GM18867 (cell line): ENCODE measurements around the gene PEX5L.
"Not testable (repeated sequence)": the region's sequence is repeated elsewhere in the genome, so short reads cannot be mapped to it uniquely, and the experiment has no call there.

Experiments
- ATAC-seq: cut with Tn5 transposase; IDR thresholded peaks from one replicate; pipeline ENCODE4 v1.9.1; 2021; ENCODE audit warnings: mild to moderate bottlenecking, moderate library complexity; ENCODE audit not compliant: unreplicated experiment

The PEX5L gene, protein sequence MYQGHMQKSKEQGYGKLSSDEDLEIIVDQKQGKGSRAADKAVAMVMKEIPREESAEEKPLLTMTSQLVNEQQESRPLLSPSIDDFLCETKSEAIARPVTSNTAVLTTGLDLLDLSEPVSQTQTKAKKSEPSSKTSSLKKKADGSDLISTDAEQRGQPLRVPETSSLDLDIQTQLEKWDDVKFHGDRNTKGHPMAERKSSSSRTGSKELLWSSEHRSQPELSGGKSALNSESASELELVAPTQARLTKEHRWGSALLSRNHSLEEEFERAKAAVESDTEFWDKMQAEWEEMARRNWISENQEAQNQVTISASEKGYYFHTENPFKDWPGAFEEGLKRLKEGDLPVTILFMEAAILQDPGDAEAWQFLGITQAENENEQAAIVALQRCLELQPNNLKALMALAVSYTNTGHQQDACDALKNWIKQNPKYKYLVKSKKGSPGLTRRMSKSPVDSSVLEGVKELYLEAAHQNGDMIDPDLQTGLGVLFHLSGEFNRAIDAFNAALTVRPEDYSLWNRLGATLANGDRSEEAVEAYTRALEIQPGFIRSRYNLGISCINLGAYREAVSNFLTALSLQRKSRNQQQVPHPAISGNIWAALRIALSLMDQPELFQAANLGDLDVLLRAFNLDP

GRCh38 chr3:180036671-180037455 is at the start of gene PEX5L:
Gene PEX5L (minus strand): TSS chr3:180036937. CDS start chr3:180036599, 338 bp downstream.
- ATAC-seq: peak; percentile 46

GRCh38 chr3:180085122-180085710 is 48.5 kb upstream of the PEX5L start:
- ATAC-seq: peak; percentile 58

DNA sequence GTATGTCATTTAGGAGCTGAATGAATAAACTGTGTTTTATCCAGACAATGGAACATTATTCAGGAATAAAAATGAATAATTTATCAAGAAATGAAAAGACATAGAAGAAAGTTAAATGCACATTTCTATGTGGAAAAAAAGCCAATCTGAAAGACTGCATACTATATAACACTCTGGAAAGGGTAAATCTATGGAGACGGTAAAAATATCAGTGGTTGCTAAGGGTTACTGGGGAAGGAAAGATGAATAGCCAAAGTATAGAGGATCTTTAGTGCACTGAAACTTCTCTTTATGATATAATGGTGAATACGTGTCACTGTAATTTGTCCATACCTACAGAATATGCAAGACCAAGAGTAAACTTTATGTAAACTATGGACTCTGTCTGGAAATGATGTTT is 46.0 kb upstream of the PEX5L start:
- ATAC-seq: no peak

DNA sequence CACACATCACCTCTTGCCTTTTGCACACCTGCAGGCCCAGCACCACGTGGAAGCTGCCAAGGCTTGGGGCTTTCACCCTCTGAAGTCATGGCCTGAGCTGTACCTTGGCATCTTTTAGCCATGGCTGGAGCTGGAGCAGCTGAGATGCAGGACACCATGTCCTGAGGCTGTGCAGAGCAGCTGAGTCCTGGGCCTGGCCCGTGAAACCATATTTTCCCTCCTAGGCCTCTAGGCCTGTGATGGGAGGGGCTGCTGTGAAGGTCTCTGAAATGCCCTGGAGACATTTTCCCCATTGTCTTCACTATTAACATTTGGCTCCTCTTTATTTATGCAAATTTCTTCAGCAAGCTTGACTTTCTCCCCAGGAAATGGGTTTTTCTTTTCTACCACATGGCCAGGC is 41.9 kb upstream of the PEX5L start:
- no peak for ATAC-seq

- no peak for ATAC-seq
These were observed 36.8 kb upstream of the PEX5L start for GRCh38 chr3:180073561-180073960.

DNA sequence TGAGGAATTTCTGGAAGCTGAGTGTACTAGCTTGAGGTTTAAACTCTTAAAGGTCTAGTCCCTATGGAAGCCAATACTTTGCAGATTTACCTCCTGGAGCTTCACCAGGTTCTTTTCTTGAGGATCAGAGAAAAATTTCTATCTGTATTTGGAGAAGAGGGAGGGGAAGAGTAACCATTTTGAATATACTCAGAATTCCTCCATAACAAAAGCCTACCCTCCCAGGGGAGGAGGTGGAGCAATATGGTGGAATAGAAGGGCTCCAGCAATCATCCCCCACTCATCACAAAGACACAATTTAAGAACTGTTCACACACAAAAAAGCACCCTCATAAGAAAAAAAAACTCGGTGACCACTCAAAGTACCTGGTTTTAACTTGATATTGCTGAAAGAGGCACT is 36.0 kb upstream of the PEX5L start:
- no peak for ATAC-seq

- ATAC-seq: no peak
These were observed 34.2 kb upstream of the PEX5L start for GRCh38 chr3:180070925-180071324.

GRCh38 chr3:180068023-180068422 is 31.3 kb upstream of the PEX5L start:
- ATAC-seq: no peak

DNA sequence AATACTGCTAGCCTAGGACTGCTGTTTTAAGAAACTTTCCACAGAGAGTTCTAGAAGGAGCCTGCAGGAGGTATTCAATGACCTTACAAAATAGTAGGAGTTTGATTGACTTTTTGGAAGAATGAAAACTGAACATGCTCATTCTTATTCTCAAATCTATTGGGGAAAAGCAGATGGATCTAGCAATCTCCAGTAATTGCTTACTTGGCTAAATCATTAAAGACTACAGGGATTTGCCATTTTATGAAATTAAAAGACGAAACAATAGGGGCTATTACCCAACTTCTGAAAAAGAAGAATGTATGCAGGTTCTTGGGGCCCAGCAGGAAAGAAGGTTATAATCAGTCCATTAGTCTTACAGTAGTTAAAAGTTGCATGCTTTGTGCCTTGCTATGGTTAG is 29.9 kb upstream of the PEX5L start:
- ATAC-seq: no peak

DNA sequence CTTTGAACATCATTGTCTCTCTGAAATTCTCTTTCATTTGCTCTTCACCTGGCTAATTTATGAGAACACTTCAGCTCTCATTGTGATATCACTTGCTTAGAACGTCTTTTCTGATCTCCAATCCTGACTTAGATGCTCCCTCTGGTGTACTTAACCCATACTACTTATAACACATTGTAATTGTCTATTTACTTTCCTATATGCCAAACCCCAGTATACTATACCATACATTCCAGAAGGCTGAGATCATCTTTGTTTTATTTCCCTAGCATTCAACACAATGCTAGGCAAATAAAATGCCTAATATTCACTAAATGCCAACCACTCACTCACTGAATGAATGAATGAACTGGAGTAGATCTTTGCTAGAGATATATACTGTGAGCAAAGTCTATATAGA is 27.0 kb upstream of the PEX5L start:
- ATAC-seq: no peak

DNA sequence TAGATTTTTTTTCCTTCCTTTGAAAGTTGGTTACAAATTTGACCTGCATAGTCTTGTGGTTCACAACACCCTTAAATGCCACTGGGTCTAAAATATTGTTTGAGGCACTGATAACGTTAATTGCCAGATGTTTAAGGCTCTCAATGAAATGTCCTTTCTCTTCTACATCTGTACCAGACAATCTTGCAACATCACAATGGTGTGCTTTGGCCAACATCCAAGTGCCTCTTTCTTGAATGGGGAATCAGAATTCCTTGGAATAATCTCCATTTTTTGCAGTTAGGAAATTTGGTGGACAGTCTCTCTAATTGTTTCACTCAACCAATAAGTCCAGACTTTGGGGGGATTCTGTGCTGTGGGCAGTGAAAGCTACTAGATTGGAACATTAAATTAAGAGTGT is 26.0 kb upstream of the PEX5L start:
- ATAC-seq: no peak

GRCh38 chr3:180059356-180059755 is 22.6 kb upstream of the PEX5L start:
- ATAC-seq: no peak

DNA sequence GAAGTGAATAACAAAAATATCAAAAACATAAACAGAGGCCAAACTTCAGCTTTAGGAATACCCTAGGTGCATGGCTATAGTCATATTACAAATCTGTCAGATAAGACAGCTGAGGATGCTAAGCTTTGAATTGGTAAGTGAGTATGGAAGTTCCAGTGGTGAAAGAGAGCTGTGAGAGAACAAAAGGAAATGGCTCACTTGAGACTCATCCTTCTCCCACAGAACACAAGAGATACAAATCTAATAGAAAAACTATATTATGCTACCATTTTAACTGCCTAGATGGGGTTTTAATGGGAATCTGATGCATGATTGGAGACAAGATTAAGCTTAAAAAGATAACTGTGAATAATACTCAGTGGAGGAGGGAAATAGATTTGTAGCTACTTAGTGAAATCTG is 21.5 kb upstream of the PEX5L start:
- no peak for ATAC-seq

DNA sequence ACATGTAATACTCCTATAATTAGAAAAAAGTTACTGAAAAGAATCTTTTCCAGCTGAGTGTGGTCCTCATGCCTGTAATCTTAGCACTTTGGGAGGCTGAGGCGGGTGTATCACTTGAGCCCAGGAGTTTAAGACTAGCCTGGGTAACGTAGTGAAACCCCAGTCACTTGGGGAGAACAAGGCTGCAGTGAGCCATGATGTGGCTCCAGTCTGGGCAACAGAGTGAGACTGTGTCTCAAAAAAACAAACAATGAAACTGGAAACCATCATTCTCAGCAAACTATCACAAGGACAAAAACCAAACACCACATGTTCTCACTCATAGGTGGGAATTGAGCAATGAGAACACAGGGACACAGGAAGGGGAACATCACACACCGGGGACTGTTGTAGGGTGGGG is 18.9 kb upstream of the PEX5L start:
- ATAC-seq: not testable (repeated sequence)

GRCh38 chr3:180049391-180049790 is 12.7 kb upstream of the PEX5L start:
- no peak for ATAC-seq

- no peak for ATAC-seq
These were observed 12.1 kb upstream of the PEX5L start for GRCh38 chr3:180048840-180049239.

GRCh38 chr3:180048103-180048502 is 11.4 kb upstream of the PEX5L start:
- ATAC-seq: peak; percentile 97

- ATAC-seq: no peak
These were observed 4.2 kb upstream of the PEX5L start for GRCh38 chr3:180040966-180041365.

DNA sequence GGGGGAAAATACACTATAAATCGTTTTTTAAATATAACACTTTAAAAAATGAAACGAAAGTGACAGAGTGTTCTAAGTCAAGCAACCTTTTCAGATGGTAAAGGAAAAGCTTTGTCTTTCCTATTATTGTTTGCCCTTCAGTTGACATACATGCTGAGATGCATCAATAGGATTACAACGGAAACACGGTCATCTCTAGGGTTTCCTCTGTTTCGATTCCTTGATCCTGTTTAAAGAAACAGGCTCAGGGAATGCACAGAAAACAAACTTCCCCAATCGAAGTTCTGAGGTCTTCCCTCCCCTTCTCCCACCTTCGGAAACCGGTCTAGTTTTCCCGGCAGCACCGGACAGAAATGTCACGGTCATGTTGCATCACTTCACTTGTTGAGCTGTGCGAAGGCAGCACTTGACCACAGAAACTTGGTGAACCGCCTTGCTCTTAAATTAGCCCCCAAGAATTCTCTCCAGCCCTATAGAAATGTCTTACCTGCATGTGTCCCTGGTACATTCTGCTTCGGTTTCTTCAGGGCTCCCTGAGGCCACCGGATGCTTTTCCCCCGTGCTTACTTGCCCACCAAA is 556 bp downstream of the PEX5L start:
- peak; percentile 71 for ATAC-seq

DNA sequence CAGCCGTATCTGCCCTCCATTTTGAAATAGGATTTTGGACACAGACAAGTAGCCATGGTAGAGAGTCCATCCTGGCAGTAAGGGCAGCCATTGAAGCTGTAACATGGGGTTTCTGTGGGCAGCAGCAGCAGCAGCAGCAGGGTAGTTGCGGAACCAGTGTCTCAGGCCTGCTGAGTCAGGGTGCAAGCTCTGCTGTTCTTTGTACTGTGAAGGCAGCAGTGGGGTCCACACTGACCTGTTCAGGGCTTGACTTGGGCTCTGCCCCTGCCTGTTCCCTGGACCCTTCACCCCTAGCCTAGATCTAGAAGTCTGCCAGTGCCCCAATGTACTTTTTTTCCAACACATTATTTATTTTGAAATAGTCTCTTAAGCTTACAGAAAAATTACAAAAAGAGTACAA is 9.7 kb downstream of the PEX5L start:
- ATAC-seq: no peak

GRCh38 chr3:180018543-180018942 is 18.2 kb downstream of the PEX5L start:
- peak; percentile 94 for ATAC-seq
